Lower leg skin (tissue), 3 donors: ENCODE data around the gene LRRC47.

Experiments
- CTCF ChIP-seq, 3 donors: fragments of 450-650 bp; IDR thresholded peaks; one replicate each; pipeline ENCODE4 v1.5.1; 2016; ENCODE audit warnings: antibody characterized with exemption in 3 of 3, mild to moderate bottlenecking in 3 of 3, moderate library complexity in 2 of 3
- POLR2A ChIP-seq, 2 donors: fragments of 450-650 bp; IDR thresholded peaks; one replicate each; pipeline ENCODE4 v1.6.1; 2016 to 2017; ENCODE audit warnings: antibody characterized with exemption in 2 of 2, mild to moderate bottlenecking in 1 of 2, moderate library complexity in 1 of 2

GRCh38 chr1:3837685-3838084 lies 41.4 kb upstream of the LRRC47 start:
- TF ChIP-seq POLR2A (IDR thresholded peaks at IDR 0.05) (no peak), CTCF (IDR thresholded peaks at IDR 0.05) (no peak)
